Duodenal mucosa (tissue), 2 donors: Measurements from ENCODE around the gene KRT4.

Experiments
- H3K27ac ChIP-seq: one replicate; pipeline ENCODE4 v1.7.0; 2013; ENCODE audit warnings: low read depth, low read length
- H3K27me3 ChIP-seq, 2 donors: one replicate each; pipeline ENCODE4 v1.7.0; 2013; ENCODE audit warnings: low read length in 2 of 2, control low read depth in 1 of 2; ENCODE audit not compliant: insufficient read depth in 2 of 2, control insufficient read depth in 1 of 2
- H3K36me3 ChIP-seq, 2 donors: one replicate each; pipeline ENCODE4 v1.7.0; 2013; ENCODE audit warnings: low read length in 2 of 2, control low read depth in 1 of 2; ENCODE audit not compliant: insufficient read depth in 2 of 2, control insufficient read depth in 1 of 2
- H3K4me1 ChIP-seq, 2 donors: one replicate each; pipeline ENCODE4 v1.7.0; 2013; ENCODE audit warnings: low read length in 2 of 2, control low read depth in 1 of 2; ENCODE audit not compliant: insufficient read depth in 2 of 2, control insufficient read depth in 1 of 2
- H3K4me3 ChIP-seq, 2 donors: one replicate each; pipeline ENCODE4 v1.7.0; 2013; ENCODE audit warnings: low read length in 2 of 2, low read depth in 1 of 2
- H3K9ac ChIP-seq, 2 donors: one replicate each; pipeline ENCODE4 v1.7.0; 2013; ENCODE audit warnings: low read length in 2 of 2, low read depth in 1 of 2
- H3K9me3 ChIP-seq, 2 donors: one replicate each; pipeline ENCODE4 v1.7.0; 2013; ENCODE audit warnings: low read length in 2 of 2, control low read depth in 1 of 2; ENCODE audit not compliant: control insufficient read depth in 1 of 2

The KRT4 gene

DNA sequence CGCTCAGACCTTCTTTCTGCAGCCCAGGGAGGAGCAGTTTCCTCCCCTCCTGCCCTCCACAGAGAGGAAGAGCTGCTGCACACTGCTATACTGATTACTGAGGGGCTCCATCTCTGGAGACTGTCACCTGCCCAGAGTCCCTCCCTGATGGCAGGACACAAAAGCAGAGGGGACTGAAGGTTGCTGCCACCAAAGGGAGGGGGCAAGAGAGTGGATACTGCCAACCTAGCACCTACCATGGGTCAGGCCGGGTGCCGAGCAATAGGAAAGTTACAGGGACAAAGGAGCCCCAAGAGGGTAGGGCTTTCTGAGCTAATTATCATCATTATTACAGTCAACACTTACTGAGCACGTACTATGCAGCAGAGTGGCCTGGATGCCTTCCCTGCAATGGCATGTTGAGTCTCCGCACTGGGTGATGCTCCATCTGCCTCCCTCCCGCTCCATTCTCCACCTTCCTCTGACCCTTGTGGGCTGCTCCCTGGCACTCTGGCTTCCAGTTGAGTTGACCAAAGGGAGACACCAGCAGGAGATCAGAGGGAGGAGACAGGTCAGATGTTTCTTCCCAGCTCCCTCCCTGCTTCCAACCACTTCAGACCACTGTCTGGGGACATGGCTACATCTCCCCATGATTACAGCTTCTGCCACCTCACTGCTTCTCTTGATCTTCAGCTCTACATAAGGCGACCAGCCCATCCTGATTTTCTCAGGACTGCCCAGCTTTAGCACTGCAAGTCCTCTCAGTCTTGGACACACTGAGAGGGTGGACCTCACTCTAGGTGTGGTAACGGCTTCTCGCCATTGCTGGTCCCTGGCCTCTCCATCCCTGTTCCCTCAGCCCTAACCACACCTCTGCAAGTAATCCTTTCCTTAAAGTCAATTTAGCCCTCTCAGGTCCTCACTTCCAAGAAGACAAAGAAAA lies 22.8 kb upstream of the KRT4 start:
- Histone ChIP-seq H3K9ac (no peak overlapping the region), H3K4me1 (peaks cover 0 to 11% of the 10 kb centered on the region in 2 donors), H3K36me3 (no peaks in the 10 kb centered on the region), H3K27me3 (peaks cover 7 to 10% of the 10 kb centered on the region in 2 donors), H3K4me3 (no peak overlapping the region), H3K27ac (no peak overlapping the region), H3K9me3 (no peaks in the 10 kb centered on the region)

DNA sequence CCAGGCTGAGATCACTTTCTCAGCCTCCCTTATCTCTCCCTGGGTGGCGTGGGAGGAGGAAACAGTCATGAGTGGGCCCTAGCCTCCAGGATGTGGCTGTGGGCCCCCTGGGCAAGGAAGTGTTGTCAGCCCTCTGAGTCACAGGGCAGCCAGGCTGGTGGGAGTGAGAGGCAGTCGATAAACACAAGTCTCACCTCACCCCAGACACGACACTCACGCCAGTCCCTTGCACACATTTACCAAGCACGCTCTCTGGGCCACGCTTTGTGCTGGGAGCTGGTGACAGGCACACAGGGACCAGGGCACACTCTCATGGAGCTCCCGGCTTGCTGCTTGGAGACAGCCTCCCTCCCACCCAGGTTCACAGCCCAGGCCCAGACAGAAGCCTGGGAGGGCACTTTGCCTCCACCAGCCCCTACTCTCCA lies 22.1 kb upstream of the KRT4 start:
- peaks cover 7 to 10% of the 10 kb centered on the region in 2 donors for H3K27me3 ChIP-seq
- H3K27ac ChIP-seq, result no peak overlapping the region
- no peaks in the 10 kb centered on the region for H3K36me3 ChIP-seq
- H3K9me3 ChIP-seq, result no peaks in the 10 kb centered on the region
- no peak overlapping the region for H3K4me3 ChIP-seq
- no peak overlapping the region for H3K9ac ChIP-seq
- peaks cover 0 to 11% of the 10 kb centered on the region in 2 donors for H3K4me1 ChIP-seq

DNA sequence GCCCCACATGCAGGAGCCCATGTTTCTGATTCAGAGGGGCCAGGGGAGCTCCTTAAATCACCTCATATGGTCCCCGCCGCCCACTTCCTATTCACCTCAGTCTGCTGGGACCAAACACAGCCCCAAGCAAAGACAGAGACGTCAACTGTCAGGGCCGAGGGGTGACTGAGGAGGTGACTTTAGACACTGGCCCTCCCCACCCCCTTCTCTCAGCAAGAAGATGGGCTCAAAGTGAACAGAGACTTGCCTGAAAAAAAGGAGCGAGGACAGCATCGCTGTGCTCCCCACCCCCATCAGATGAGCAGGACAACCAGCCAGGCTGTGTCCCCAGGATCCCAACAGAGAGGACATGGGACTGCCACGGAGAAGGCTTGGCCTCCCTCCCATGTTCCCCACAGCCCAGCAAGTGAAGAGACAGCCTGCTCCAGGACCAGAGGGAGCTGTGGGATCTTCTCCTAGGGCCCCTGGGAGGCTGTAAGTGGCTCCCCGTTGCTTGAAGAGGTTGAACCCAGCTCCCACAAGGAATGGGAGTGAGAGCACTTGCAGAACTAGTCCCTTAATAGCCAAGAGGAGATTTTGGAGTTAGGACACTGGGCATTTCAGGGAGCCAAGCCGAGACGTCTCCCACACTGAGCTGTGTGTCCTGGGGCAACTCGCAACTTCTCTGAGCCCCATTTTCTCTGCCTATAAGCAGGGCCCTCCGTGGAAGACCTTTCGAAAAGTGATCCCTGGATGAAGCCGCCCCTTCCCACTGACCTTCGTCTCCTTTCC lies 21.5 kb upstream of the KRT4 start:
- Histone ChIP-seq H3K36me3 (no peaks in the 10 kb centered on the region), H3K4me3 (no peak overlapping the region), H3K27me3 (peaks cover 7 to 10% of the 10 kb centered on the region in 2 donors), H3K9ac (no peak overlapping the region), H3K4me1 (peaks cover 0 to 11% of the 10 kb centered on the region in 2 donors), H3K27ac (no peak overlapping the region), H3K9me3 (no peaks in the 10 kb centered on the region)

GRCh38 chr12:52834727-52835001 lies 20.7 kb upstream of the KRT4 start:
- Histone ChIP-seq H3K27ac (no peak overlapping the region), H3K9me3 (no peaks in the 10 kb centered on the region), H3K27me3 (peaks cover 7 to 8% of the 10 kb centered on the region in 2 donors)

DNA sequence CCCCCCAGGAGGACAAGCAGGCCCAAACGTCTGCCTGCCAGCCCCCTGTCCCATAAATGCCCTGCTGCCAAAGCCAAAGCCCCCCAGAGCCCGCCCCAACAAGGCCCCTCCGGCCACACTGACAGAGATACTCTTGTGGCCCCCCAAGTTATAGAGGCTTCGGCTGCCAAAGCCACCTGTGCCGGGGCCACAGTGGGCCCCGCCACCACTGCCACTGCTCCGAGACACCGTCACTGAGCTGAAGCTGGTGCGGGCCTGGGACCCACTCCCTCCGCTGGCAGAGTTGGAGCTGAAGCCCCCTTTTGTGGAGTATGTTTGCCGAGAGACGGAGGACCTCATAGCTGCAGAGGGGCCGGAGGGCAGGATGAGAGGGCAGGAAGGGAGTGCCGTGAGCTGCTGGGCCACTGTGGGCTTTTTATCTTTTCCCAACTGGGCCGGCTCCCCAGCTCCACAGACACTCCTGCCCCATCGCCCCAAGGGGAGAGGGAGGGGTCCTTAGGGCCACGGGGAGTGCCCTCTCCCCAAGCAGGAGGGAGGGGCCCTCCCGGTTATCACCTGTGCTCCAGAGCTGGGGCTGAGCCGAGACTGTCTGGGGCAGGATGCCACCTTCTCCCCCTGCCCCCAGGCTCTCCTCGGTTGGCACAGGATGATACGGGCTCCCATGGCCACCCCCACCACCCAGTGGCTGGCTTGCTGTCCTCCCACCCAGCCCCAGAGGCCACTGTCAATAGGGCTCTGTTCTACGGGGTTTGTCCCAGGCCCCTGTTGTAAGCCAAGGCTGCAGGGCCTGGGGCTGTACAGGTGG lies 20.2 kb upstream of the KRT4 start, which contains the start of gene KRT79:
KRT79 (minus strand) TSS at position 390 of the 805 bp plus-strand sequence; CDS start at position 339, 51 bp downstream.
- Histone ChIP-seq H3K9ac (no peak within 1 kb of the TSS), H3K27me3 (peaks cover 5 to 6% of the 10 kb centered on the region in 2 donors), H3K4me3 (no peak within 1 kb of the TSS), H3K4me1 (peaks cover 0 to 11% of the 10 kb centered on the region in 2 donors), H3K9me3 (no peaks in the 10 kb centered on the region), H3K36me3 (no peaks in the 10 kb centered on the region), H3K27ac (no peak within 1 kb of the TSS)

More at GRCh38 chr12:52834727-52835001, 20.7 kb upstream of the KRT4 start:
- Histone ChIP-seq H3K4me1 (peaks cover 0 to 11% of the 10 kb centered on the region in 2 donors), H3K4me3 (no peak overlapping the region), H3K36me3 (no peaks in the 10 kb centered on the region), H3K9ac (no peak overlapping the region)

GRCh38 chr12:52832985-52833905 lies 19.3 kb upstream of the KRT4 start:
- Histone ChIP-seq H3K36me3 (no peaks in the 10 kb centered on the region), H3K4me1 (peaks cover 0 to 11% of the 10 kb centered on the region in 2 donors), H3K27ac (no peak overlapping the region), H3K9me3 (no peaks in the 10 kb centered on the region), H3K9ac (no peak overlapping the region), H3K27me3 (peaks cover 0 to 6% of the 10 kb centered on the region in 2 donors), H3K4me3 (no peak overlapping the region)

DNA sequence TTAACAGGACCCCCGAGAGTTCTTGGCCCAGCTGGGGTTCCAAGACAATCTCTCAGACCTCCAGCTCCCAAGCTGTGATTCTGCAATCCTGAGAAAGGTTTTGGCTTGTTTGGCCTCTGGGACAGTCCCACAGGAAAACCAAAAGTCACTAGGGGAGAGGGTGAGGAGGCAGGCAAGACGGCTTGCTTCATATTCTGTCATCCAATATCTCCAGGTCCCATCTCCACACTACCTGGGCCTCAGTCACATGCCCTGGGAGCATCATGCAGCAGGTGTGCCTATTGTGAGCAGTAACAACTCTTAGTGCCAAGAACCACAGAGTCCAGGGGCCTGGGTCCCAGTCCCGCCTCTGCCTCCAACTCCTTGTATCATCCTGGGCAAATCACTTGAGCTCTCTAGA lies 18.5 kb upstream of the KRT4 start:
- H3K9ac ChIP-seq, result no peak overlapping the region
- no peaks in the 10 kb centered on the region for H3K36me3 ChIP-seq
- H3K27me3 ChIP-seq, result peaks cover 0 to 6% of the 10 kb centered on the region in 2 donors
- H3K4me1 ChIP-seq, result peaks cover 0 to 11% of the 10 kb centered on the region in 2 donors
- no peaks in the 10 kb centered on the region for H3K9me3 ChIP-seq
- no peak overlapping the region for H3K4me3 ChIP-seq
- H3K27ac ChIP-seq, result no peak overlapping the region

GRCh38 chr12:52831251-52831650 lies 17.3 kb upstream of the KRT4 start:
- Histone ChIP-seq H3K4me3 (no peak overlapping the region), H3K4me1 (peaks cover 0 to 11% of the 10 kb centered on the region in 2 donors), H3K27ac (no peak overlapping the region), H3K27me3 (peaks cover 0 to 3% of the 10 kb centered on the region in 2 donors), H3K9ac (no peak overlapping the region), H3K9me3 (no peaks in the 10 kb centered on the region), H3K36me3 (no peaks in the 10 kb centered on the region)
